Stomach smooth muscle (tissue), 2 donors: ENCODE measurements around the gene ERBB4.

ENCODE experiments used
- H3K27ac ChIP-seq: one replicate; pipeline ENCODE4 v1.7.0; 2013; ENCODE audit warnings: mild to moderate bottlenecking, low read length, inconsistent platforms
- H3K27me3 ChIP-seq, 2 donors: one replicate each; pipeline ENCODE4 v1.7.0; 2013; ENCODE audit warnings: low read length in 2 of 2; ENCODE audit not compliant: insufficient read depth in 2 of 2, control insufficient read depth in 1 of 2
- H3K36me3 ChIP-seq, 2 donors: one replicate each; pipeline ENCODE4 v1.7.0; 2013; ENCODE audit warnings: low read length in 2 of 2; ENCODE audit not compliant: control insufficient read depth in 2 of 2, insufficient read depth in 2 of 2
- H3K4me1 ChIP-seq: one replicate; pipeline ENCODE4 v1.7.0; 2013; ENCODE audit warnings: low read length; ENCODE audit not compliant: control insufficient read depth, insufficient read depth
- H3K4me3 ChIP-seq, 2 donors: one replicate each; pipeline ENCODE4 v1.7.0; 2013; ENCODE audit warnings: low read length in 2 of 2
- H3K9ac ChIP-seq, 2 donors: one replicate each; pipeline ENCODE4 v1.7.0; 2013; ENCODE audit warnings: low read length in 2 of 2, mild to moderate bottlenecking in 1 of 2
- H3K9me3 ChIP-seq, 2 donors: one replicate each; pipeline ENCODE4 v1.7.0; 2013; ENCODE audit warnings: low read length in 2 of 2; ENCODE audit not compliant: control insufficient read depth in 2 of 2
- donor health status: healthy.
- donor health status: Pancreatic carcinoma.

Gene ERBB4

GRCh38 chr2:212153923-212154322 is 384.7 kb downstream of the ERBB4 start:
- Histone ChIP-seq H3K4me1 (no peaks in the 10 kb centered on the region), H3K9me3 (no peaks in the 10 kb centered on the region), H3K36me3 (no peaks in the 10 kb centered on the region), H3K27me3 (no peaks in the 10 kb centered on the region), H3K9ac (no peak overlapping the region), H3K4me3 (no peak overlapping the region), H3K27ac (no peak overlapping the region)

GRCh38 chr2:212147921-212148513 is 390.6 kb downstream of the ERBB4 start:
- Histone ChIP-seq H3K36me3 (no peaks in the 10 kb centered on the region), H3K27me3 (no peaks in the 10 kb centered on the region), H3K27ac (no peak overlapping the region)

GRCh38 chr2:212146416-212146815 is 392.2 kb downstream of the ERBB4 start:
- Histone ChIP-seq H3K36me3 (no peaks in the 10 kb centered on the region), H3K27ac (no peak overlapping the region), H3K4me1 (no peaks in the 10 kb centered on the region), H3K9me3 (no peaks in the 10 kb centered on the region), H3K9ac (no peak overlapping the region), H3K27me3 (no peaks in the 10 kb centered on the region), H3K4me3 (no peak overlapping the region)

More at GRCh38 chr2:212147921-212148513, 390.6 kb downstream of the ERBB4 start:
- no peak overlapping the region for H3K9ac ChIP-seq
- no peaks in the 10 kb centered on the region for H3K4me1 ChIP-seq
- H3K9me3 ChIP-seq: no peaks in the 10 kb centered on the region
- H3K4me3 ChIP-seq: no peak overlapping the region

- Histone ChIP-seq H3K4me3 (no peak overlapping the region), H3K4me1 (no peaks in the 10 kb centered on the region), H3K9me3 (no peaks in the 10 kb centered on the region), H3K27me3 (no peaks in the 10 kb centered on the region), H3K9ac (no peak overlapping the region), H3K36me3 (no peaks in the 10 kb centered on the region), H3K27ac (no peak overlapping the region)
These were observed 393.5 kb downstream of the ERBB4 start for GRCh38 chr2:212145121-212145520.

- Histone ChIP-seq H3K27me3 (no peaks in the 10 kb centered on the region), H3K9me3 (no peaks in the 10 kb centered on the region), H3K9ac (no peak overlapping the region), H3K4me3 (no peak overlapping the region), H3K36me3 (no peaks in the 10 kb centered on the region), H3K4me1 (no peaks in the 10 kb centered on the region), H3K27ac (no peak overlapping the region)
These were observed 396.0 kb downstream of the ERBB4 start for GRCh38 chr2:212142631-212143030.

- H3K9me3 ChIP-seq: no peaks in the 10 kb centered on the region
- H3K4me3 ChIP-seq: no peak overlapping the region
- no peaks in the 10 kb centered on the region for H3K4me1 ChIP-seq
- no peaks in the 10 kb centered on the region for H3K27me3 ChIP-seq
- H3K36me3 ChIP-seq: no peaks in the 10 kb centered on the region
- no peak overlapping the region for H3K9ac ChIP-seq
- no peak overlapping the region for H3K27ac ChIP-seq
These were observed 397.1 kb downstream of the ERBB4 start for GRCh38 chr2:212141499-212141898.

GRCh38 chr2:212136216-212136795 is 402.3 kb downstream of the ERBB4 start:
- Histone ChIP-seq H3K4me3 (no peak overlapping the region), H3K9me3 (no peaks in the 10 kb centered on the region), H3K36me3 (no peaks in the 10 kb centered on the region), H3K27me3 (no peaks in the 10 kb centered on the region), H3K4me1 (no peaks in the 10 kb centered on the region), H3K27ac (no peak overlapping the region), H3K9ac (no peak overlapping the region)

- Histone ChIP-seq H3K4me3 (no peak overlapping the region), H3K9ac (no peak overlapping the region), H3K27ac (no peak overlapping the region), H3K9me3 (no peaks in the 10 kb centered on the region), H3K36me3 (no peaks in the 10 kb centered on the region), H3K27me3 (no peaks in the 10 kb centered on the region), H3K4me1 (no peaks in the 10 kb centered on the region)
These were observed 402.9 kb downstream of the ERBB4 start for GRCh38 chr2:212135739-212136138.

GRCh38 chr2:212133337-212133736 is 405.3 kb downstream of the ERBB4 start:
- Histone ChIP-seq H3K4me1 (no peaks in the 10 kb centered on the region), H3K36me3 (no peaks in the 10 kb centered on the region), H3K27ac (no peak overlapping the region), H3K27me3 (no peaks in the 10 kb centered on the region), H3K4me3 (no peak overlapping the region), H3K9me3 (no peaks in the 10 kb centered on the region), H3K9ac (no peak overlapping the region)

GRCh38 chr2:212124598-212124997 is 414.0 kb downstream of the ERBB4 start:
- Histone ChIP-seq H3K4me3 (no peak overlapping the region), H3K9ac (no peak overlapping the region), H3K27me3 (no peaks in the 10 kb centered on the region), H3K36me3 (no peaks in the 10 kb centered on the region), H3K27ac (no peak overlapping the region), H3K4me1 (no peaks in the 10 kb centered on the region), H3K9me3 (no peaks in the 10 kb centered on the region)

GRCh38 chr2:212119591-212119990 is 419.0 kb downstream of the ERBB4 start:
- Histone ChIP-seq H3K27me3 (no peaks in the 10 kb centered on the region), H3K4me3 (no peak overlapping the region), H3K36me3 (no peaks in the 10 kb centered on the region), H3K9me3 (no peaks in the 10 kb centered on the region), H3K9ac (no peak overlapping the region), H3K4me1 (no peaks in the 10 kb centered on the region), H3K27ac (no peak overlapping the region)
